Epidermal melanocyte (primary cell): Measurements from ENCODE around the gene GSK3A.

Experiments
- DNase-seq: peaks from one replicate; pipeline ENCODE4 v3.0.0; 2011; ENCODE audit warnings: low spot score; ENCODE audit not compliant: insufficient read length

Gene GSK3A

DNA sequence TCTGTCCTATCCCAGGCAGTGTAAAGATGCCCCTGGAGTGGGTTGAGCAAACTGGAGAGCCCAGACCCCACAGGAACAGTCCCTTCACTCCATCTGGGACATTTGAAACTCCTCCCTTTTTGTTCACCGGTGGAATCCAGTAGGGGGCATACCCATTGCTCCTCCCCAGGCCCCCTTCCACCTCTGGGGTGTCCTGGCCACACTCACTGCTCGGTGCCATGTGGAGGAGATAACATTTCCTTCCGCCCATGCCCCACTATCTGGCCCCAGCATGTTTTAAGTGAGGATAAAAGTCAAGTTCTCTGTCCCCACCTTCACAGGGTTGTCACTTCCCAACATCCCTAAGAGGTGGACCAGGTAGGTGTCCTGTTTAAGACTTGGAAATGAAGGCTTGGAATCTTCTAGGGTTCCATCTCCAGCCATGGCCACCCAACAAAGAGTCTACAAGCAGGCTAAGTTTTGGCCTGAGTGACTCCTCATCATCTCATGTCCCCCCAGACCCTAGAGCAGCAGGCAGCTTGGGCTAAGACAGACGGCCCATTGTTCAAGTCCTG lies 13.0 kb downstream of the GSK3A start:
- no peak for DNase-seq

DNA sequence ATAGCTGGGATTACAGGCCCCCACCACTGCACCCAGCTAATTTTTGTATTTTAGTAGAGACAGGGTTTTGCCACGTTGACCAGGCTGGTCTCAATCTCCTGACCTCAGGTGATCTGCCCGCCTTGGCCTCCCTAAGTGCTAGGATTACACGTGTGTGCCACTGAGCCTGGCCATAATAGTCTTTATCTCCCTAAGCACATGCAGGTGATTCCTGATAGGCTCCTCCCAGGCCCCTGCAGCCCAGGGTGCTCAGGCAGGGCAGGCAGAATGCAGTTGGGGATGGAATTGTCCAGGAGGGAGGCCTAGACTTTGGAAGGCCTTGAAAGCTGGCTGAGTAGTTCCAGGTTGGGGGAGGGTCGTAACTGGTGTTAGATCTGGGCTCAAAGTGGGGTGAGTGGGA lies 13.8 kb downstream of the GSK3A start:
- no peak for DNase-seq

DNA sequence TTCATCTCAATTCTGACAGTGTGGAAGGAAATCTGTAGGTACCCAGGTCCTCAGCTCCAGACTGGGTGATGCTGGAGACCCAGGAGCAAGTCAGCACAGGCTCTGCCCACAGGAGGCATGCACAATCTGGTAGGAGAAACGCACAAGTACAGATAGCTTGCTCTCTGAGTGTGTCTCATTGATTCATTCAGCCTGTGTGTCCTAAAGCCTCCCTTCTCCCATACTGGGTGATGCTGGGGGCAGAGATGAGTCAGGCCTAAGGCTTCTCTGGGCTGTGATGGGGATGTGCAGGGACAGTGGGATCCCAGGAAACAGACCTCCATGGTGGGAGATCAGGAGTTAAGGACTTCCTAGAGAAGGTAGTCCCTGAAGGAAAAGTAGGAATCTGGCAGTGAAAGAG lies 15.5 kb downstream of the GSK3A start:
- no peak for DNase-seq

DNA sequence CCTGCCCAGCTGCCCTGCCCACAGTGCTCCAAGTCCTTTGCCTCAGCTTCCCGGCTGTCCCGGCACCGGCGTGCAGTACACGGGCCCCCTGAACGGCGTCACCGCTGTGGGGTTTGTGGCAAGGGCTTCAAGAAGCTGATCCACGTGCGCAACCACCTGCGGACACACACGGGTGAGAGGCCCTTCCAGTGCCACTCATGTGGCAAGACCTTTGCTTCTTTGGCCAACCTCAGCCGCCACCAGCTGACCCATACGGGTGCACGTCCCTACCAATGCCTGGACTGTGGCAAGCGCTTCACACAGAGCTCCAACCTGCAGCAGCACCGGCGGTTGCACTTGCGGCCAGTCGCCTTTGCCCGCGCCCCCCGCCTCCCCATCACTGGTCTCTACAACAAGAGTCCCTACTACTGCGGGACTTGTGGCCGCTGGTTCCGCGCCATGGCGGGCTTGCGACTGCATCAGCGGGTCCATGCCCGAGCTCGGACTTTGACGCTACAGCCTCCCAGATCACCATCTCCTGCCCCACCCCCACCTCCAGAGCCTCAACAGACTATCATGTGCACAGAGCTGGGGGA lies 16.6 kb downstream of the GSK3A start:
- DNase-seq: no peak

GRCh38 chr19:42224940-42225717 lies 17.3 kb downstream of the GSK3A start:
- no peak for DNase-seq

DNA sequence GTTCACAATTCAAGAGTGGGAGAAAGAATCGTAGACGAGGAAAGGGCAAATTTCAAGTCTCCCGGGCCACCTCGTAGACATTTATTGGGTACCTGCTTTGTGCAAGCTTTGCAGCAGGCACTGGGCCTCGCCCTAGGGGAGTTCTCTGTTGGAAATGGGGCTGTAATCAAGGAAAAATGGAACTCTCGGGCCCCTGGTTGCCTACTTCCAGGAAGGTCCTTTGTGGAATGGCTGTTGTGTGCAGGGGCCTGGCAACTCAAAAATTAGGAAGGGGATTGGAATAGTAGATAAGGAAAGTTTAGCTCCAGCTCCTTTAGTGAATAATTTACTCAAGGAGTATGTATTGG lies 21.7 kb downstream of the GSK3A start:
- no peak for DNase-seq

- DNase-seq: peak; percentile 100
Observed at GRCh38 chr19:42219812-42220750, 22.3 kb downstream of the GSK3A start, which contains the start of gene ZNF526. TSS of gene ZNF526 (plus strand) at chr19:42220312. CDS start at chr19:42224404, 4,092 bp downstream.

DNA sequence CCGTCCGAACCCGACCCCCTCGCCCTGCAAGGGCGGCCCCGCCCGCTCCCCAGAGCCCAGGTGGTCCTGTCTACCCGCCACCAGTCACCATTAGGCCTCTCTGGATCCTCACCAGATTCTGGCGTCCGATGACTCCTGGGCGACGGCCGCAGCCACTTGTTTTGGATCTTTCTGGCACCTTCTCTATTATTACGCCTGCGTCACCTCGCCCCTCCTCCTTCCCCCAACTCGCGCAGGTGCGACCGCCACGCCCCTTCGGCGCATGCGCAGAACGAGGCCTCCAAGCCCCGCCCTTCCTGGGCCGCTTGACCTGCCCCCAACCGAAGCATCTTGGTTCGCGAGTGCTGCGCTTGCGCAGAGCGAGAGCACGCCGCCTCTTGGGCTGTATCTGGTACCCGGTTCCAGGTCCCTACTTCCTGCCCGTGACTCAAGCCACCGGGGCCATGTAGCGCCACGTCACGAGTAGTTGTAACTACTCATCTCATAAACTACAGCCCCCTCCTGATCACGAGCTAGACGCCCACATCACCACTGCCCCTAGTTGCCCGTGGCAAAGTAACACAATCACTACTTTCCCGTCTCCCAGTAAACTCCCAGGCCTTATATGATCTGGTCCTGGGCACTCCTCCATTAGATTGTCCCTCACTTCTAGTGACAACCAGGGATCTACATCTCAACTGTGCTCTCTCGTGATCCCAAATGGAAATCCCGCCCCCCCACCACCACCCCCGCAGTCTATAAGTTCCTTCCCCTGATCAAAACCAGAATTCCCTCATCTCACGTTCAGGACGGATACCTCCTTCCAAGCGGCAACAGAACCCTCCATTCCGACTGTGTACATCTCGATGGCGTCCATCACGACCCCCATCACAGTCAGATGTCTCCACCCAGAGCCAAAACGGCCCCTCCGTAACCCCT lies 24.6 kb downstream of the GSK3A start, which contains the start of gene DEDD2:
DEDD2 (minus strand) TSS at position 158 of the 918 bp plus-strand sequence. CDS start 670 bp downstream, outside the sequence.
- DNase-seq: peak; percentile 93

- DNase-seq: no peak
Observed at GRCh38 chr19:42216653-42217519, 25.5 kb downstream of the GSK3A start.

DNA sequence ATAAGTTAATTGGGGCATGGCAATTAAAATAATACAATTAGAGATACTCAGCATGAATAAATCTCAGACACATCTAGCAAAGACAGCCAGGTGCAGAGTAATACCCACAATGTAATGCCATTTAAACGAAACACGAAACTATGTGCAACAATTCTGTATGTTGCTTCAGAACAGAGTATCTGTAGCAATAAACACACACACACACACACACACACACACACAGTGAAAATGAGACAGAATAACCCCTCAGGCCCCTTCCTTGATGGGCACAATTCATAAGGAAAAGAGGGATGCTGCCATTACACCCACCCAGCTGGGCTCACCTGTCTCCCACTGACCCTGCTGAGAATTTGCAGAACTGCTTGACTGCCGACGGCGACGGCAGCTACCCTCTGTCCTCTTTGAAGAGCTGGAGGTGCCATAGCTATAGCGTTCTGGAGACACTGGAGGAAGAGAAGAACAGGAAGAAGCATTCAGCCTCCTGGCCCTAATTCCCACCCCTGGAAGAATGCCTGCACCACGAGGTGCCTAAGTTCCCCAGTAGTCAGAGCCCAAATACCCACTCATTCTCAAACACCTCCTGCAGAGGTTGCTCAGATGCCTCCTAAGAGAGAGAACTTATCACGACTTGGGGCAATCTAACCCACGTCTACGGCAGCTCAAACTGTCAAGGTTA lies 27.5 kb downstream of the GSK3A start:
- no peak for DNase-seq

GRCh38 chr19:42212886-42213285 lies 29.5 kb downstream of the GSK3A start:
- DNase-seq: no peak

- DNase-seq: no peak
Observed at GRCh38 chr19:42208612-42209011, 33.8 kb downstream of the GSK3A start.

GRCh38 chr19:42207767-42208271 lies 34.6 kb downstream of the GSK3A start:
- no peak for DNase-seq

DNA sequence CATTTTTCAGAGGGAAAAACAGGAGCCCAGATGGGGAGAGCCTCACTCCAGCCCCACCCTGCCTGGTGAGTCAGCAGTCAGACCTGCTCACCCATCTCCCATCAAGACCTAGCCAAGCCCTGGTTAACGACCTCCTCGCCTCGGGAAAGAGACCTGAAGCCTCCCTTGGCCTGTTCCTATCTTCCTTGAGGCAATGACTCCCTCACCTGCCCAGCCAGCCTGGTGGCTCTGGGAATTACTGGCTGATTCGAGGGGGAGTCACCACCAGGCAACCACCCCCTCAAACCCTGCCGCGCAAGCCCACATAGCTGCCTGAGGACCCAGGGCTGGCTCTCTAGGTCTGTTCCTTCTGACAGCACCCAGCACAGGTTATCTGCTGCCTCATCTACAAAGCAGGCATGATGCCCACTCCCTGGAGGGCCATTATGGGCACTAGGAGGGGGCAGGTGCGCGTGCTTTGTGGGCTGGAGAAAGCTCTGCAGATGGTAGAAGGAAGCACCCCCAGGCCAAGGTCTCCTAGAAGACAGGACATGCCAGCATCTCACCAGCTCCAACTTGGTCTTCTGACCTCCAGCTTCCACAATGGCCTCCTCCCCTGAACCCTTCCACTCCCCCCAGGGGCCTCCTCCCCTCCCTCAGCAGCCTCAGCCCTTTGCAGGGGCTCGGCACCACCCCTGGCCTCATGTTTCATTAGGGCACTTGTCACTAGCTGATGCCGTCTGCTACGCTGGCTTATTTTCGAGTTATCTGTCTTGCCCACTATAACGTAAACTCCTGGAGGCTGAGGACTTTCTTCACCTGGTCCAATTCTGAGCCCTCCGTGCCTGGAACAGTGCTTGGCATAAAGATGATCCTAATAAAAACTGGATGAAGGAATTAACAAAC lies 35.3 kb downstream of the GSK3A start:
- DNase-seq: no peak

DNA sequence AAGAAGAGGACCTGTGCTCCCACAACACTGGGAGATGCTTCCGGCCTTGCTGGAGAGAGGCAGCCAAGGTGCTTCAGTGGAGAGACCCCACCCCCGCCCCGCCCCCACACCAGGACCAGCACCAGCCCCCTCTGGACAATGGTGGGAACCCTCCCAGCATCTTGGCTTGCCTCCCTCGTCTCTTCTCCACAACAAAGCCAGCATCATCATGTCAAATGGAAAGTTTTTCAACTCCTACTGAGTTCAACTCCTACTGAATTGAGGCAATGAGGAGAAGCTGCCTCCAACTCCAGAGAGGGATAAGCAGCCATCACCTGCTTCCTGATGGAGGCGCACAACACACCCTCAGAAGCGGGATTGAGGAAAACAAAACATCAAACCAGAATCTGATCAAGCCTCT lies 37.7 kb downstream of the GSK3A start:
- DNase-seq: no peak

- DNase-seq: no peak
Observed at GRCh38 chr19:42203700-42204099, 38.7 kb downstream of the GSK3A start.

DNA sequence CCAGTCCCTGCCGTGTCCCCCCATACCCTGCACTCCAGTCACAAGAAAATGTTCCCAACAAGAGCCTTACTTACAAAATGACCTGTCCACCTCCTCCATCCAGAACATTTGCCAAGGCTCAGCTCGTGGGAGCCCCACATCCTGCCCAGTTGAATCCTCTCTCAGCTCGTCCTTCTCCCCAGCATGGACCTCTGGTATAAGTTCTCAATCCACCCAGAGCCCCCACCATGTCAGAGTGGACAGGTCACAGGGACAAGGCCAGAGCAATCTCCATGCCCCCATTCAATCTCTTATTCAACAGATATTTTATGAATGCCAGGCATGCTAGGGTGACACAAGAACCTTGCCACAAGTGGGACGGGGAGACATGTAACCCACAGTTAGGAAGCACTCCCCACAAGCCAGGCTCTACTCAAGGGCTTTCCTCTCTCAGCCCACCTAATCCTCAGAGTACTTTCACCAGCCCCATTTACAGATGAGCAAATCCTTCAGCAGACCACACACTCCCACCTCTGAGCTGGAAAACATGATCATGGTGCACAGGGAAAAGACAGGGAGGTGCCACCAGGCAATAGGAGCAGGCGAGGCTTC lies 40.0 kb downstream of the GSK3A start:
- no peak for DNase-seq
